CD4-positive, alpha-beta T cell (primary cell): ENCODE results near the gene NUDCD3. TPM values are rescaled to one million over a fixed set of nuclear protein-coding genes. Genes with fewer than 3 reads are reported as not detected.

Experiments used
- ATAC-seq: fragments of 200-7000 bp; cut with Tn5 transposase; one replicate; pipeline ENCODE4 v1.10.0; 2022; ENCODE audit warnings: mild to moderate bottlenecking; ENCODE audit not compliant: poor library complexity
- CTCF ChIA-PET: fragments of 350-600 bp; sonication (Branson Sonifier 250); formaldehyde crosslinking; loops from one replicate; lab custom pipeline; 2021; ENCODE audit warnings: antibody characterized with exemption, inconsistent platforms; lab: Charles Lee
- POLR2A ChIA-PET: fragments of 350-600 bp; sonication (Branson Sonifier 250); formaldehyde crosslinking; loops from one replicate; lab custom pipeline; 2021; ENCODE audit warnings: antibody characterized with exemption, inconsistent platforms; lab: Charles Lee
- DNase-seq, 14 experiments: peaks; one replicate each; pipeline ENCODE4 v3.0.0-alpha.2; 2013 to 2020; ENCODE audit warnings: mixed read lengths in 2 of 14
- H3K27ac ChIP-seq, 2 donors: one replicate each; pipeline versions ENCODE4 v1.5.1 to v1.7.0; 2013; ENCODE audit warnings: low read length in 2 of 2, low read depth in 1 of 2, mild to moderate bottlenecking in 1 of 2
- H3K27me3 ChIP-seq, 2 experiments: 1 replicate in 1 of 2; 2 replicates in 1 of 2; pipeline versions ENCODE4 v1.6.1 to v1.7.0; 2013; ENCODE audit warnings: low read length in 2 of 2, control low read depth in 1 of 2, mild to moderate bottlenecking in 1 of 2, moderate library complexity in 1 of 2; ENCODE audit not compliant: insufficient read depth in 2 of 2, control insufficient read depth in 1 of 2
- H3K36me3 ChIP-seq: one replicate; pipeline ENCODE4 v1.6.1; 2013; ENCODE audit warnings: low read length, control low read depth; ENCODE audit not compliant: insufficient read depth
- H3K4me1 ChIP-seq: one replicate; pipeline ENCODE4 v1.6.1; 2013; ENCODE audit warnings: low read length, control low read depth; ENCODE audit not compliant: insufficient read depth
- H3K4me3 ChIP-seq: one replicate; pipeline ENCODE4 v1.5.1; 2013; ENCODE audit warnings: mild to moderate bottlenecking, low read length, moderate library complexity
- H3K9me3 ChIP-seq, 2 experiments: 1 replicate in 1 of 2; 2 replicates in 1 of 2; pipeline versions ENCODE4 v1.6.1 to v1.7.0; 2013; ENCODE audit warnings: low read length in 2 of 2, mild to moderate bottlenecking in 2 of 2, control low read depth in 1 of 2, moderate library complexity in 1 of 2; ENCODE audit not compliant: control insufficient read depth in 1 of 2, insufficient read depth in 1 of 2
- H3K27ac Mint-ChIP-seq: one replicate; pipeline ENCODE4 v1.8.0; 2020; ENCODE audit warnings: mixed read lengths
- H3K27me3 Mint-ChIP-seq: one replicate; pipeline ENCODE4 v1.8.0; 2021; ENCODE audit warnings: mixed read lengths
- H3K36me3 Mint-ChIP-seq: one replicate; pipeline ENCODE4 v1.8.0; 2021; ENCODE audit warnings: low read depth, mixed read lengths
- H3K4me1 Mint-ChIP-seq: one replicate; pipeline ENCODE4 v1.8.0; 2021; ENCODE audit warnings: low read depth, mixed read lengths
- H3K4me3 Mint-ChIP-seq: one replicate; pipeline ENCODE4 v1.8.0; 2020; ENCODE audit warnings: mild to moderate bottlenecking, mixed read lengths
- H3K9me3 Mint-ChIP-seq: one replicate; pipeline ENCODE4 v1.8.0; 2020; ENCODE audit warnings: mixed read lengths
- intact Hi-C, 2 experiments: fragments of 100-400 bp; cut with DNase I in 1 of 2; cut with micrococcal nuclease in 1 of 2; formaldehyde crosslinking; loops; one replicate each; pipeline versions ENCODE4 v1.15.1 to v1.9.0; 2023 to 2025; cut with DNase I, micrococcal nuclease
- total RNA-seq, 174 experiments: library from RNA in 2 of 174; stranded (reverse) in 2 of 174; gene quantifications; one replicate each; pipeline ENCODE4 v1.2.3 and lab custom pipeline; 2021 to 2026
- TF ChIP-seq, protein P1 (sequence below): fragments of 200-600 bp; IDR thresholded peaks from one replicate; pipeline ENCODE4 v1.8.0; 2022; ENCODE audit warnings: antibody characterized with exemption, mild to moderate bottlenecking

NUDCD3 gene
- total RNA-seq, 2 experiments from 2014 or later, result 56.6 to 60.6 TPM

DNA sequence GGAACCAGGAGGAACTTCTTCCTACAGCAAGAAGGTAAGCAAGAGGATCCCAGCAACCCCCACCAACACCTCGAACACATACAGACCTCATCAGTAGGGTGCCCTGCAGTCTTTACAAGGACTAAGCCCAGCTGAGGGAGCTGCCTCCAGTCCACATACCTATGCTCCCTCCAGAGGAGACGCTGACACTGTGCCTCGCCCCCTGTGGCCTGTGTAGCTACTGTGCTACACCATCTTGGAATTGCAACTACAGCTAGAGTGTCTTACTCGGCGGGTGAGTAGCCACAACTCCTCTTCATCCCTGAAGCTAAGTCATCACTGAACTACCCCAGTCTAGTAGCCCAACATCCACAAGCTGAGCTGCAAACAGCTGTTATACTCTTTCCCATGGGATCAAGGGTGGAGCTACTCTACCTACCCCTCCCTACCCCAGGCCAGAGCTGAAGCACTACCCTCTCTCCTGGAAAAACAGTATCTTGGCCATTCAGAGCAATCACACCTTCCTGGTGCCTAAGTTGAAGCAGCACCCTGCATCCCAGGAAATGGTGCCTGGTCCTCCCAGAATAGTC, 122.9 kb downstream of the NUDCD3 start:
- intact Hi-C loops, result no loop called here
- Mint-ChIP-seq H3K36me3 (no peaks in the 10 kb centered on the region), H3K9me3 (no peaks in the 10 kb centered on the region), H3K27ac (no peak overlapping the region), H3K4me3 (no peak overlapping the region), H3K27me3 (peaks cover 53% of the 10 kb centered on the region), H3K4me1 (peaks cover 12% of the 10 kb centered on the region)
- Histone ChIP-seq H3K27me3 (peaks cover 8 to 18% of the 10 kb centered on the region in 2 experiments), H3K36me3 (no peaks in the 10 kb centered on the region), H3K9me3 (peaks cover 4% of the 10 kb centered on the region in 2 experiments), H3K4me1 (no peaks in the 10 kb centered on the region), H3K4me3 (no peak overlapping the region), H3K27ac (no peak overlapping the region)
- TF ChIP-seq, protein P1, sequence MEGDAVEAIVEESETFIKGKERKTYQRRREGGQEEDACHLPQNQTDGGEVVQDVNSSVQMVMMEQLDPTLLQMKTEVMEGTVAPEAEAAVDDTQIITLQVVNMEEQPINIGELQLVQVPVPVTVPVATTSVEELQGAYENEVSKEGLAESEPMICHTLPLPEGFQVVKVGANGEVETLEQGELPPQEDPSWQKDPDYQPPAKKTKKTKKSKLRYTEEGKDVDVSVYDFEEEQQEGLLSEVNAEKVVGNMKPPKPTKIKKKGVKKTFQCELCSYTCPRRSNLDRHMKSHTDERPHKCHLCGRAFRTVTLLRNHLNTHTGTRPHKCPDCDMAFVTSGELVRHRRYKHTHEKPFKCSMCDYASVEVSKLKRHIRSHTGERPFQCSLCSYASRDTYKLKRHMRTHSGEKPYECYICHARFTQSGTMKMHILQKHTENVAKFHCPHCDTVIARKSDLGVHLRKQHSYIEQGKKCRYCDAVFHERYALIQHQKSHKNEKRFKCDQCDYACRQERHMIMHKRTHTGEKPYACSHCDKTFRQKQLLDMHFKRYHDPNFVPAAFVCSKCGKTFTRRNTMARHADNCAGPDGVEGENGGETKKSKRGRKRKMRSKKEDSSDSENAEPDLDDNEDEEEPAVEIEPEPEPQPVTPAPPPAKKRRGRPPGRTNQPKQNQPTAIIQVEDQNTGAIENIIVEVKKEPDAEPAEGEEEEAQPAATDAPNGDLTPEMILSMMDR, result no peak
- ChIA-PET CTCF (no interaction called here), POLR2A (no interaction called here)
- no peak for DNase-seq
- ATAC-seq, result no peak

DNA sequence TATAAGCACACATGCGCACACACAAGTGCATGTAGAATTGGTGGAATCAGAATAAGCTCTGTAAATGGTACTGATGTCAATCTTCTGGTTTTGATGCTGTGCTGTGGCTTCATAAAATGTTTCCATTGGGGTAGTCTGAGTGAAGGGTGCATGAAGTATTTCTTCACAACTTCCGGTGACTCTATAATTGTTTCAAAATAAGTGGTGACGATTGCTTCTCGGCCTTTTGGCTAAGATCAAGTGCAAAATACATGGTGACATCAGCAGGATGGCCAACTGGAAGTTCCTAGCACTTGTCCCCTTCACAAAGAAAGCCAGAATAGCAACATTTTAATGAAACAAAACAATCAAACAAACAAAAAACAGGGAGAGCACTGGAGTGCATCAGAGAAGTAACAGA, 123.5 kb downstream of the NUDCD3 start:
- CTCF ChIA-PET, result no interaction called here
- no peak overlapping the region for H3K4me3 Mint-ChIP-seq
- H3K9me3 Mint-ChIP-seq, result no peaks in the 10 kb centered on the region
- no peaks in the 10 kb centered on the region for H3K36me3 ChIP-seq
- H3K4me1 Mint-ChIP-seq, result peaks cover 12% of the 10 kb centered on the region
- TF ChIP-seq, protein P1, result no peak
- no peak overlapping the region for H3K27ac Mint-ChIP-seq
- no peak overlapping the region for H3K27ac ChIP-seq
- H3K4me3 ChIP-seq, result no peak overlapping the region
- ATAC-seq (no peak), DNase-seq (no peak)
- H3K36me3 Mint-ChIP-seq, result no peaks in the 10 kb centered on the region
- intact Hi-C loops, result no loop called here
- peaks cover 4% of the 10 kb centered on the region in 2 experiments for H3K9me3 ChIP-seq
- peaks cover 8 to 18% of the 10 kb centered on the region in 2 experiments for H3K27me3 ChIP-seq
- H3K4me1 ChIP-seq, result no peaks in the 10 kb centered on the region
- POLR2A ChIA-PET, result no interaction called here
- H3K27me3 Mint-ChIP-seq, result peaks cover 58% of the 10 kb centered on the region

DNA sequence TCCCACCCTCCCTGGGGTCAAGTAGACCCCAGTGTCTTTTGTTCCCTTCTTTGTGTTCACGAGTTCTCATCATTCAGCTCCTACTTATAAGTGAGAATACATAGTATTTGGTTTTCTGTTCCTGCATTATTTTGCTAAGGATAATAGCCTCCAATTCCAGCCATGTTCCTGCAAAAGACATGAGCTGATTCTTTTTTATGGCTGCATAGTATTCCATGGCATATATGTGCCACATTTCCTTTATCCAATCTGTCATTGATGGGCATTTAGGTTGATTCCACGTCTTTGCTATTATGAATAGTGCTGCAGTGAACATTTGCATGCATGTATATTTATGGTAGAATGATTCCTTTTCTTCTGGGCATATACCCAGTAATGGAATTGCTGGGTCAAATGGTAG, 136.8 kb downstream of the NUDCD3 start:
- Histone ChIP-seq H3K9me3 (peaks cover 7% of the 10 kb centered on the region in 2 experiments), H3K4me1 (no peaks in the 10 kb centered on the region), H3K4me3 (no peak overlapping the region), H3K27me3 (no peaks in the 10 kb centered on the region), H3K27ac (no peak overlapping the region), H3K36me3 (no peaks in the 10 kb centered on the region)
- ChIA-PET CTCF (no interaction called here), POLR2A (no interaction called here)
- intact Hi-C loops, result no loop called here
- Mint-ChIP-seq H3K27me3 (peaks cover 39% of the 10 kb centered on the region), H3K27ac (no peak overlapping the region), H3K4me3 (no peak overlapping the region), H3K36me3 (no peaks in the 10 kb centered on the region), H3K9me3 (peaks cover 18% of the 10 kb centered on the region), H3K4me1 (no peaks in the 10 kb centered on the region)
- ATAC-seq (no peak), DNase-seq (no peak)
- TF ChIP-seq, protein P1, result no peak
